GM21390 (cell line): Measurements from ENCODE around the gene NRIP1.

ENCODE experiments used
- ATAC-seq: cut with Tn5 transposase; IDR thresholded peaks from one replicate; pipeline ENCODE4 v1.9.1; 2021; ENCODE audit not compliant: unreplicated experiment

Gene NRIP1, protein sequence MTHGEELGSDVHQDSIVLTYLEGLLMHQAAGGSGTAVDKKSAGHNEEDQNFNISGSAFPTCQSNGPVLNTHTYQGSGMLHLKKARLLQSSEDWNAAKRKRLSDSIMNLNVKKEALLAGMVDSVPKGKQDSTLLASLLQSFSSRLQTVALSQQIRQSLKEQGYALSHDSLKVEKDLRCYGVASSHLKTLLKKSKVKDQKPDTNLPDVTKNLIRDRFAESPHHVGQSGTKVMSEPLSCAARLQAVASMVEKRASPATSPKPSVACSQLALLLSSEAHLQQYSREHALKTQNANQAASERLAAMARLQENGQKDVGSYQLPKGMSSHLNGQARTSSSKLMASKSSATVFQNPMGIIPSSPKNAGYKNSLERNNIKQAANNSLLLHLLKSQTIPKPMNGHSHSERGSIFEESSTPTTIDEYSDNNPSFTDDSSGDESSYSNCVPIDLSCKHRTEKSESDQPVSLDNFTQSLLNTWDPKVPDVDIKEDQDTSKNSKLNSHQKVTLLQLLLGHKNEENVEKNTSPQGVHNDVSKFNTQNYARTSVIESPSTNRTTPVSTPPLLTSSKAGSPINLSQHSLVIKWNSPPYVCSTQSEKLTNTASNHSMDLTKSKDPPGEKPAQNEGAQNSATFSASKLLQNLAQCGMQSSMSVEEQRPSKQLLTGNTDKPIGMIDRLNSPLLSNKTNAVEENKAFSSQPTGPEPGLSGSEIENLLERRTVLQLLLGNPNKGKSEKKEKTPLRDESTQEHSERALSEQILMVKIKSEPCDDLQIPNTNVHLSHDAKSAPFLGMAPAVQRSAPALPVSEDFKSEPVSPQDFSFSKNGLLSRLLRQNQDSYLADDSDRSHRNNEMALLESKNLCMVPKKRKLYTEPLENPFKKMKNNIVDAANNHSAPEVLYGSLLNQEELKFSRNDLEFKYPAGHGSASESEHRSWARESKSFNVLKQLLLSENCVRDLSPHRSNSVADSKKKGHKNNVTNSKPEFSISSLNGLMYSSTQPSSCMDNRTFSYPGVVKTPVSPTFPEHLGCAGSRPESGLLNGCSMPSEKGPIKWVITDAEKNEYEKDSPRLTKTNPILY (N-terminal part only)

DNA sequence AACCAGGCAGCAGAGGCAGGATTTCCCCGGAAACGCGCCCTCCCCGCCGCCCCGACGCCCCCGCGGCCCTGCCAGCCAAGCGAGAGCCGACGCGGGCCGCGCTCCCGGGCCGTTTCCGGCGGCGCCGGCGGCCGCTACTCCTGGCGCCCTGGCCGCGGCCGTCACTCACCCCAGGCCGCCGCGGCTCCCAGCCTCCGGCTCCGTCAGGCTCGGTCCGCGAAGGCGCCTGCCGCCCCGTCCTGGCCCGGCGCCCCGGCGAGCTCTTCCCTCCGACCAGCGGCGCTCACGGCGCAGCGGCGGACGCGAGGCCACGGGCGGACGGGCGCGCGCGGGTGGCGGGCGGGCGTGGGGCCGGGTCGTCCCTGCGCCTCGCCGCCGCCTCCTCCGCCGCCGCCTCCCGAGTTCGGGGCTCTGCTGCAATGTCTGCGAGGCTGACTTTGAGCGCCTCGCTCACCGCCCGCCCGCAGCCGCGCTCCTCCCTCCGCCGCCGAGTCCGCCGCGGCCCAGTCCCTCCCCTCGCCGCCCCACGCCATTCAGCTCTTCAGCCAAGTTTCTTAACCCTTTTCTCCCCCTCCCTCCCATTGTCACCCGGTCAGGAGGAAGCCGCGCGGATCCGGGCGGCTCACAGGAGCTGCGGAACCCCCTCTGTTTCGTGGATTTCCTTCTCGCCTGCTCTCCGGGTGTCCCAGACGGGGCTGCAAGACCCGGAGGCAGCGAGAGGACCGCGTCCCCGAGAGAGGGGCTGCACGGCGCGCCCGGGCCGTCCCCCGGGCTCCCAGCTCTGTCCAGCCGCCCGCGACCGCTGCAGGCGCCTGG lies at the start of gene NRIP1:
TSS of gene NRIP1 (minus strand) at position 425 of the 816 bp plus-strand sequence. CDS start 96,808 bp downstream, outside the sequence.
- ATAC-seq = peak; percentile 69

DNA sequence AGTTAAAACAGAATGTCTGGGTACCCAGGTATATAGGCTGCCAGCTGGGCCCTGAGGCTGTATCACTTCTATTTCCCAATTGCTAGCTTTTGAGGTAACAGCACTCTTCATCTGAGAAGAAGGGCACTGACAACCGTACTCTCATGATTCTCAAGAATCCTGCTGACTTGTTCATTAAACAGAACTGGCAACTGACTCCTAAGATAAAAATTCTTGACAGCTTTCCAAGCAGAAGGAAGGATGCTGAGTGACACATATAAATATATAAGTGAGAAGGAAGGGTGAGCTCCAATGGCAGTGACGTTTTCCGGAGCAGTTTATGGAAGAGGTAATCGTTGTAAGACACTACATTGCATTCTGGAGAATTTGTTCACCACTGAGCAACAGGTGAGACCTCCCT lies 48.1 kb upstream of the NRIP1 start:
- no peak for ATAC-seq

DNA sequence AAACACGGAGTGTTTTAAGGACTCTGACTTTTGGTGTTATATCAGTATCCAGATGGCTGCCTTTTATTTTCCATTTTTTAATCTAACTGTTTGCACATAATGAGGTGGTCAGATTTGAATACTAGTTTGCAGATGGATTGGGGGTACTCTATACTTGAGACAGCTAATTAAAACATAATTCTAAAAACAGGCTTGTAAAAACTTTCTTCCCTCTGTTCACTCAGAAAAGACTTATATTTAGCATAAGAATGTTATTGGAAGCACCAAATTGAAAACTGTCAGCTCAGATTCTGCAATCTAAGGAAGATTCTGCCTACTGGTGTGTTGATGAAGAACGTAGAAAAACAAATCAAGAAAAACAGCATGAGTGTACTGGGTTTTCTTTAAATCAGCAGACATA lies 44.0 kb upstream of the NRIP1 start:
- no peak for ATAC-seq

DNA sequence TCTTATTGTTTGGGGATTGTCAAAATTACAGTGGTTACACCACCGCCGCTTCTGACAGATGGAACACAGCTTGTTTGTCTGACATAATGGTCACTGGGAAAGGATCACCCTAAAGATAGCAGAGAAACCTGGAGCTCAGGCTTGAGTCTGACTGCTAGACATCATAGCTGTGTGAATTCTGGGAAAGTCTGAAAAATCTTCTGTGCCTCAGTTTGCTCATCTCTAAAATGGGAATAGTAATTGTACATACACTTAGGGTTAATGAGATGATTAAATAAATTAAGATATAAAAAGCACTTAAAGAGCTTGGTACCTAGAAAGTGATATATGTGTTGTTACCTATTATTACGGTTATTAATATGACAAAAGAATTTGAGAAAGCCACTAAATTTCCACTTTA lies 39.7 kb upstream of the NRIP1 start:
- no peak for ATAC-seq

DNA sequence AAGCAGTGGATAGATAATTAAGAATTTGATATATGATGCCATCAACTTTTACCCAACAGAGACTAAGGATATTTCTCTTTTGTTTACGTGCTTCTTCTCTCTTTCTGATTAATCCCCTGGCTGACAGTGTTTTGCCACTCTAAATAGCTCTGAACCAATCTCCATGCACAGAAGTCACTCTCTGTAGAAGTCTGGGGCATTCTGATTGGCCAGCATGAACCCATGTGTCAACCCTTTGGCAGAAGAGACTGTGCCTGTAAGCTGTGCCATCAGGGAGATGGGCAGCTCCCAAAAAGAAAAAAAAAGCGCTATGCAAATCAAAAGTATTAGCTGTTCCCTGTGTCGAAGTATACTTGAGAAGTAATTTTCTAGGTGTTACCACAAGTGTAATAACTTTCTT lies 34.1 kb upstream of the NRIP1 start:
- ATAC-seq = no peak

DNA sequence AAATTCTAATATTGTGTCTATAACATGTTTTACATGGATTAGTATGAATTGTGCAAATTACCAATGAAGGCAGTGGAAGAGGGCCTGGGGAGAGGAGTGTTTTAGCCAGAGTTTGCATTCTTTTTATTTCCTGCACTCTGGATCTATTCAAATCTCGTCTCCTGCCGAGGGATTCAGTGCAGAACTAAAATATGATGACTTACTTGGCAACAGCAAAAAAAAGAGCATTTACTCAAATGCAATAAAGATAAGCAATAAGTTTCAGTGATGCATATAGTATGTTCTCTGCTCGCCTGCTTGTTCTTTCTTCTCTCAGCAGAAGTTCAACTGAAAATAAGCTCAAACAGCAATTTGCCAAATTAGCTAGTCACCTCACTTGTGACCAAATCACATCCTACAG lies 33.4 kb upstream of the NRIP1 start:
- no peak for ATAC-seq

DNA sequence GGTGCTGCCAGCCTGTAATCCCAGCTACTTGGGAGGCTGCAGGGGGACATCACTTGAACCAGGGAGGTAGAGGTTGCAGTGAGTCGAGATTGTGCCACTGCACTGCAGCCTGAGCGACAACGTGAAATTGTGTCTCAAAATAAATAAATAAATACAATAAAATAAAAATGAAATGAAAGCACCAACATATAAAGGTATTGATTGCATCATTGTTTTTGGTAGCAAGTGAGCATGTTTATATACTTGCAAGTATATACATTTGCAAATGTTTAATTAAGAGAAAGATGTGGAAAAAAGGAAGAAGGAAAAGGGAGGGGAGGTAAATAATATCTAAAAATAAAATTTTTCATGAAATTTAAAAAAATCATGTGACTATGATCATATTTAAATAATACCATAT lies 32.8 kb upstream of the NRIP1 start:
- ATAC-seq = no peak

DNA sequence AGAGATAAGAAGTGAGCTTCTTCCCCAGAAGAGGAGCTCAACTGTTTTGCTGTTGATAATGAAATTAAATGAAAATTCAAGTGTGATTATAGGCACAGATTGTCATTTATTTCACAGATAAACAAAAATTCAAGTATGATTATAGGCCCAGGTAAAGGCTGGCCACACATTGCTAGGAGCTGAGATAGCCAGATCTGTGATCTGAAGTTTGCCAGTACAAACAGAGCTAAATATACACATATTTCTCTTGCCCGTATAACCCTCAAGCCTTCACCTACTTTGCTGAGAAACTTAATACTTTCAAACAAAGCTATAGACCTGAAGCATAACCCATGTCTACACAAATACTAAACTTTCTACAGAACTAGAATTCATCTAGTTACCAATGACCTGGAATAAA lies 31.3 kb upstream of the NRIP1 start:
- ATAC-seq = no peak

DNA sequence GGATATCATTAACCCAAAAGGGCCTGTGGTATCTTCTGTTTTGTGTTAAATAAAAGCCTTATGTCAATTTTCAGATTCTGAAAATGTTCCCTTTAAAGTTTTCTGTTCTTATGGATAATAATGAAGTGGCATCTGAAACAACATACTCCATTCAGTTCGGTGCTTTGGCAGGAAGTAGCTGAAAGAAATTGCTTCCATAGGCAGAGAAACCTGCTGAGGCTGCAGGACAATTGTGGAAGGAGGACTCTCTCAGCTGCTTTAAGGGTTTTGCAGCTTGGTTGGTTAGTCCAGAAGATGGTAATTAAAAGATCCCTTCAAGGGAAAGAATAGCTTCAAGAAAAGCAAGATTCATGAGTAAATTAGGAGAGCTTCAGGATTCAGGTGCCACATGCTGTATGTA lies 30.5 kb upstream of the NRIP1 start:
- ATAC-seq = no peak

DNA sequence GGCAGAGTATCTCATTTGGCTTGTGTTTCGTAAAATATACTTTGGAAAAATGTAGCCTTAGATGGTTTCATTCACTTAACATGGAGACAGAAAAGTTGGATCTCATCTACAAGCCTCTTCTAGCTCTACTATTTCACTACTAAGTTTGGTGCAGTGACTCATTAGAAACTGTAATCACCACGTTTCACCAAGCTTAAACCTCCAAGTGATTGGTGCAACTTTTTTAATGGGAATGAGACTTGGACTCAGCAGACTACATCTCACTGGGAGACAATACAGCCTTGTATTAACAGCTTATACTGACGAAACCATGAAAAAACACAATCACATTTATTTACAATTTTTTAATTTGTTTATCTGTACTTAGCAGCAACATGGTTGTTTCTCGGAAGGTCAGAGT lies 29.9 kb upstream of the NRIP1 start:
- no peak for ATAC-seq

DNA sequence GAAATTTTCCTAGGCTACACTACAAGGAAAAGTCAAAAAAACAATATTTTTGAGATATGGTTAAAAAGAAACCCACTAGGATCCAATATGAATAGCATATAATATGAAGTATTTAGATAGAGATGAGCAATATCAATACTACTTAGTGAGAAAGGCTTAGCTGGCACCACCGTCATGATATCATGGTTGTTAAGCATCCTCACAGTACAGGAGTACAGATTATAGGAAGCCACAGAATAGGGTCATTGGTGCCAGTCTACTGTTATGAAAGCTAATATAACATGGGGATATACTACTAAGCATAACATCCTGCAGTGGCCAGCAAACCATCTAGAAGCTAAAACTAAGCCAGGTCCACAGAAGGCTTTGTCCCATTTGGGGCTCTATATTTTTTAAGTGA lies 28.4 kb upstream of the NRIP1 start:
- ATAC-seq = no peak

DNA sequence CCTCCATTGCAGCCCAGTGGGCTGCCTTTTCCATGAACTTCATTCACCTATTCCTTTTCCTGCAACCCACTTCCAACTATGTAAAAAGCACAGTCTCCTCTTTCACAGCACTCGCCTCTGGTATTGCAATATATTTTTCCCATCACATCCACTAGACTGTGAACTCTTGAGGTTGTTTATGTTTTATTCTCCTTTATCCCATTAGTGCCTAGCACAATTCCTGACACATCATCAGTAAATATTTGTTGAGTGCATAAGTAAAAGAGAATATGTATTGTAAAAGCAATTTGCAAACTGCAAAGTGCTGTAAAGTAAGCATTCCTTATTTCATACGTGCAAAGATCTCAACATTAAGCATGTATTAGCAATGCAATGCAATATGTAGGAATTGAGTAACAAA lies 27.9 kb upstream of the NRIP1 start:
- ATAC-seq = no peak

DNA sequence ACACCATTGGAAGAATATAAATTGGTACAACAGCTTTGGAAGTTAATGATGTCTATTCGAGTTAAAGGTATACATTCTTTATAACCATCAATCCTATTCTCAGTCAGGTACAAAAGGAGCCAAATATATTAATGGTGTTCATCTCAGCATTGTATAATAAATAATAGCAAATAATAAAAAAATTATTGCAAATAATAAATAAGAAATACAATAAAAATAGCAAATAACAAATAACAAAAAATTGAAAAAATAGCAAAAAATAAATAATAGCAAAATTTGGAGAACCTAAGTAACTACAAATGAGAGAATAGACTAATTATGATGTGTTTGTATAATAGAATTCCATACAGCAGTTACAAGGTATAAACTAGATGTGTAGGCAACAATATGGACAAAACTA lies 25.6 kb upstream of the NRIP1 start:
- ATAC-seq = no peak

DNA sequence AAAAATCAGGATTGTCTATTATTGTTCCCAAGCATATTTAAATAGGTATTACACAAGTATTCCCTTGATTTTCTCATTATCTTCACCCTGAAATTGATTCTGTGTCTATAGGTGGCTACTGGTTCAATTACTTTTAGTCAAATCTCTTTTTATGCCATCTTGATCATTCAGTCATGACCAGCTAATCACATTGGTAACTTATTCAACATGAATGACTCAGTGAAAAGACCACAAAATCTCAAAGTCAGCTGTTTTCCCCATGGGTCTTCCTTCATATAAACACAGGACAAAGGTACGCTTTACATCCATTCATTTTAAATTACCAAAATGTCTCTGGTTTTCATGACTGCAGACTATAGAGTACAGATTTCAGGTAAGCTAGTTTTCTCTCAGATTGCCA lies 23.7 kb upstream of the NRIP1 start:
- ATAC-seq = no peak

DNA sequence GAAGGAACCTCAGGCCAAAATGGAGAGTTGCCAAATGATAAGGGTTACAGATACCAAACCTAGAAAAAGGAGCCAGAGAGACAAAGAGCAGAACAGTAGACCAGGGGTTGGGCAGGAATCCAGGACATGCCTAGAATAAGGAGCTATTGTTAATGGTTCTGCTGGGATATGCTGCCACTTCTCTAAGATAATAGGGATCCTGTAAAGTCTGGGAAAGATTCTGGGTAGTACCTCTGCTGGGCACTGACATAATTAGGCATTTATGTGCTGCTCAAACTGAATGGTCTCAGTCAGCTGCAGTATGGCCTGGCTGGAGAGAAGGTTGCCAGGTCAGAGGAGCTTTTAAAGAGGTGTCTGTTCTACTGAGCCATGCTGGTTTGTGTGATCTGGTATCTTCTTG lies 19.9 kb upstream of the NRIP1 start:
- ATAC-seq = no peak

DNA sequence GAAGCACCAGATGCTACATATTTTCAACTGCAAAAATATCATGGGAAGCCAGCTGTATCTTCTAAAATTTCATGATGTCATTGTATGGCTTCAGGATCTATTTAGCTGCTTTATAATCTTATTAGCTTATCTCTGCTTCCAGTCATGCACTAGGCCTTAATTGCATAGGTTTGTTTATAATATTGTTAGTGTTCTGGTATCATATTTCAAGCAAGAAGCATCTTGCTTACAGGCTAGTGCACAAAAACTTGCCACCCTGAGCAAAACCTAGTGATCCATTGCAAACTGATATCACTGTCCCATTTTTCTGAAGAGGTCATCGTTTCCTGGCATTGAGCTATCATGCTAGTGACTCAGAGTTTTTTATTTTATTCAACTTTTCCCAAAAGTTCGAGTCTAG lies 15.7 kb upstream of the NRIP1 start:
- ATAC-seq = no peak

DNA sequence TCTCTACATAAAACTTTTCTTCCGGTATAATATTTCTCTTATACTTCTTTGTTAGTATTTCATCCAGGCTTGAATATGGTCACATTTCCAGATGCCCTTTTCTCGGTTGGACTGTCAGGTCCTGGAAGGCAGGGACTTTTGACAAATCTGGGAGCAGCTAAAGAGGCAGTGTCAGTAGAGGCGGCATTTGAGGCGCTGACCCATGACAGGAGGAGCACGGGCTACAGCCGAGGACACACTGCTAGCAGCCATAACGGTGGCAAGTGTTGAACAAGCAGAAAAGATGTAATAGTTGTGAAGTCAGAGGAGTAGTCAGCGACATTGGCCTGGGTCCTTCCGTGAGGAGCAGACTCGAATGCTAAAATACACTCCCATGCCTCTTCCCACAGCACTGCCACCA lies 14.5 kb upstream of the NRIP1 start:
- no peak for ATAC-seq

DNA sequence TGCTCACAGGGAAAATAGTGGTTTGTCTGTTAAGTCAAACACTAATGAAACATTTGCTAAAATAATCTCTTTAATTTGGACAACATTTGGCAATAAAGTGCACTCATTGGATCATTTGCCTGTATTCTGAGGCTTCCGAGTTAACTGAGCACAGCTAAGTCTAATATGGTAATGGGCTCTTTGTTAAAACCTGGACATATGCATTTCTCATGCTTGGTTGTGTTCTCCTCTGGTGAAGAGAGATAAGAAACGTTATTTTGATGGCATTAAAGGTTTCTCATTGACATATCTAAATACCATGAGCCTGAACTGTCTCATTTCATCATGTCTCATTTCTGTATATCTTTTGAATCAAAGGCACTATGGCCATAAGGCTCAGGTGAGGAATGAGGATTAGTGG lies 13.4 kb upstream of the NRIP1 start:
- no peak for ATAC-seq

DNA sequence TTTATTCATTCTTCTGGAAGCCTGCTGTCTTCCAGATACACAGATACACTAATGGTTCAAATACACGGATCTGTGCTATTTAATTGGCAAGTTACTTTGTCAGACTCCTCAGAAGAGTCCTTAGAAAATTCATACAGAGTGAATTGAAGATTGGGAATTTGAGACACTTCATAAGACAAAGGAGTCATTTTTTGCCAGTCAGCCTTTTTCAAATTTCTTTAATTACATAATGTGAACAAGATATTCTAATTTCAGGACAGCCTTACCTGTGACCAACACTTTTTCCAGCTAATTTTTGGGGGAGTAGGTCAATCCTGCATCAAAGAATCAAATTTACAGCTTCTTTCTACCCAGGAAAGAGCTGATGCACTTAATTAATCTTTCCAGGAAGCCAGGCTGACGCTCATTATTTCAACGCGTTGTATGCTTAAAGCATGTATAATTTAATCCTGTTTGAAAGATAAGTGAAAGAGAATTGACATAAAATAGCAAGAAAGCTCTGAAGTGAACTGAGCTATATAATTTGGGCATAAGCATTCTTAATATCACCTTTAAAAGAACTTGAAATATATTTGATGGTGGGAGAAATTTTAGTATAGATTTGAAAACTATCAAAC lies 12.8 kb upstream of the NRIP1 start:
- no peak for ATAC-seq

DNA sequence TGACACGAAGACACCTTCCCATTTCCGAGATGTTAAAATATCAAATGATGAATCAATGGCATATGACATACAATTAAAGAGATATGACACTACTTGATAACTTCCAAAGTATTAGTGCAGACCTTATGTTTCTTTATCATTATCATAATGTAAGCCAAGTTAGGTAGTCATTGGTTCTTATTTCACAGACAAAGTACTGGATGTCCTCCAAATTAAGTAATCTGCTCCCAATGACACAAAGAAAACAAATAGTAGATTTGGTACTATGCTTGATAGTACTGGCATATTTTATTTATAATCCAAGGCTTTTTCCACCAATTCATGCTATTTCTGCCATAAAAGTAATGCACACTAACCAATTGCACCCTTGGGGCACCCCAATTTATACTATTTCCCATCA lies 11.9 kb upstream of the NRIP1 start:
- no peak for ATAC-seq

DNA sequence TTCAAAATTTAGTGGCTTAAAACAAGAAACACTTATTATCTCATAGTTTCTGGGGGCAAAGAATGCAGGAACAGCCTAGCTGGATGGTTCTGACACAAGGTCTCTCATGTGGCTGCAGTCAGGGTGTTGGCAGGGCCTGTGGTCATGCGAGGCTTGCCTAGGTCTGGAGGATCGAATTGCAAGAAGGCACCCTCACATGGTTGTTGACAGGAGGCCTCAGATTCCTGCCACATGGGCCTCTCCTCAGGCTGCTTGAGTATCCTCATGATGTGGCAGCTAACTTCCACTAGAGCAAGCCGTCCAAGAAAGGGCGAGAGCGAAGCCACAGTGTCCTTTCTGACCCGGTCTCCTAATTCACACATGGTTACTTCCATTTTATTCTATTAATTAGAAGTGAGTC lies 6.2 kb upstream of the NRIP1 start:
- no peak for ATAC-seq
